Left cardiac atrium (tissue), 4 donors: ENCODE data around the gene BBS10. TPM values are rescaled to one million over a fixed set of nuclear protein-coding genes. Genes with fewer than 3 reads are reported as not detected.
"Not testable (repeated sequence)": the region's sequence is repeated elsewhere in the genome, so short reads cannot be mapped to it uniquely, and the experiment has no call there.

ENCODE experiments used
- ATAC-seq, 2 donors: fragments of 200-7000 bp; cut with Tn5 transposase; one replicate each; pipeline ENCODE4 v1.9.1; 2020; ENCODE audit warnings: mild to moderate bottlenecking in 2 of 2, moderate library complexity in 2 of 2
- DNase-seq: peaks from one replicate; pipeline ENCODE4 v3.0.0-alpha.2; 2020
- intact Hi-C, 2 donors: fragments of 100-400 bp; cut with DNase I; formaldehyde crosslinking; loops; one replicate each; pipeline versions ENCODE4 v1.14.1 to v1.15.1; 2022 to 2023
- long read RNA-seq: library from polyadenylated mRNA; unstranded; transcript quantifications from one replicate; pipeline ENCODE4 v2.0.0, GENCODE V29; 2021
- total RNA-seq, 2 donors: library from RNA; stranded (reverse); fragmentation: NEBNext Ultra II Directional; extraction: Animal tissue kit (Norgen Biotek cat#: 25700); gene quantifications; one replicate each; pipeline ENCODE4 v1.2.1, GENCODE V29; 2021
- donor health status: DM: no; HTN: yes; CAD: no.
- donor health status: DM: no; HTN: yes; CAD: no; lungs with severe emphysema.
- donor health status: DM: yes; HTN: yes; CAD: no.
- donor health status: Dilated cardiomyopathy.

BBS10 gene
- total RNA-seq = 1 to 10 TPM; 6.5 to 9.4 TPM
- long read RNA-seq, transcript BBS10-201 (2 exons, 3,595 nt) = major isoform, 5 of 8 reads
- long read RNA-seq, partial matches to known transcripts = 0 of 8 reads
- long read RNA-seq, other reads (novel, unspliced or antisense) = 3 of 8 reads

GRCh38 chr12:76348079-76348901 is at the start of gene BBS10:
TSS of gene BBS10 (minus strand) at chr12:76348415. CDS start at chr12:76348358, 57 bp downstream.
- peak; percentile 98 to 99 for ATAC-seq
- DNase-seq = peak; percentile 93
- intact Hi-C loops = loop anchor here in 1 of 2 donors (5.0 to 10.0 kb wide), 4 partner anchors 166 to 266 kb away; partner anchors contain the start of gene NAP1L1

DNA sequence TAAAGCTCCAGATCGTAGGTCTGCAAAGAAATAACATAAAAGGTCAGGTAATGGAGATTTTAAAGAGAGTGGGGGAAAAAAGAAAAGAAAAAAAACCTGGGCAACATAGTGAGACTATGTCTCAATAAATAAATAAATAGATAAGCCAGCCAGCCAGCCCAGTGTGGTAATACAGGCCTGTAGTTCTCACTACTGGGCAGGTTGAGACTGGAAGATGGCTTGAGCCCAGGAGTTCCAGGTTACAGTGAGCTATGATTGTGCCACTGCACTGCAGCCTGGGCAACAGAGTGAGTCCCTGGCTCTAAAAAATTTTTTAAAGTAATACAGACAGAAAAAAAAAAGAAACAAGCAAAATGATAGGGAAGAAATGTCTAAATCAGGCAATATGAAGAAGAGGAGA is 43.2 kb upstream of the BBS10 start:
- ATAC-seq (no peak), DNase-seq (no peak)
- intact Hi-C loops = no loop called here

DNA sequence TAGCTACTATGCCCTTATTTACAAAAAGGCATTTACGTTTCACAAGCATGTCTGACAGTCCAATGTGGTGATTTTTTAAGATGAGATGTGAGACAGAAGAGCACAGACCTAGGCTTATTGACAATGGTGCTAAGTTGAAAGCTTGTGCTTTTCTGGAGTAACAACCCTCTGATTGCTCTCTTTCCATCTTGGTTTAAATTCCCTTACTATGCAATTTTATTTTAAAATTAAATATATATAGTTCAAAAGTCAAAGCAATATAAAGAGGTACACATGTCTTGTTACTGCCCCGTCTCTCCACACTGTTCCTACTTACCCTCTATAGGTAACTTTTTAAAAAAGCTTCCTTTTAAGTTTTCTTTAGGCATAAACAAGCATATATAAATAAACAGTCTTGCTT is 39.4 kb upstream of the BBS10 start:
- ATAC-seq = no peak
- intact Hi-C loops = no loop called here

DNA sequence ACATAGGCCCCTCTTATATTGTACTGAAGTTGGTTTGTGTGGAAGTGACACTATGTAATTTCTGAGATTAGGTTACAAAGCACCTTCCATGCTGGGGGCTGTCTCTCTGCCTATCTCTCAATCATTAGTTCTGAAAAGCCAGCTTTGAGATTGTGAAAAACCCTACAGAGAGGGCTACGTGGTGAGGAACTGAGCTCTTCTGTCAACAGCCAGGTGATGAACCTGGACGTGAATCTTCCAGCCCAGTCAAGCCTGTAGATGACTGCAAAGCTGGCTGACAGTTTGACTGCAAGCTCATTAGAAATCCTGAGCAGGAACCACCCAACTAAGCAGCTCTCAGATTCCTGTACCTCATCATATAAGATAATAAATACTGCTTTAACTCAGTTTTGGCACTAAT is 36.3 kb upstream of the BBS10 start:
- no peak for ATAC-seq
- no peak for DNase-seq
- intact Hi-C loops = no loop called here

More for the DNA sequence above, 39.4 kb upstream of the BBS10 start:
- no peak for DNase-seq

GRCh38 chr12:76383988-76384387 is 35.8 kb upstream of the BBS10 start:
- intact Hi-C loops = no loop called here
- DNase-seq = no peak
- ATAC-seq = no peak

GRCh38 chr12:76379261-76379660 is 31.0 kb upstream of the BBS10 start:
- ATAC-seq (no peak), DNase-seq (no peak)
- intact Hi-C loops = no loop called here

GRCh38 chr12:76376876-76377275 is 28.7 kb upstream of the BBS10 start:
- ATAC-seq, intact Hi-C loops: not testable (repeated sequence)

DNA sequence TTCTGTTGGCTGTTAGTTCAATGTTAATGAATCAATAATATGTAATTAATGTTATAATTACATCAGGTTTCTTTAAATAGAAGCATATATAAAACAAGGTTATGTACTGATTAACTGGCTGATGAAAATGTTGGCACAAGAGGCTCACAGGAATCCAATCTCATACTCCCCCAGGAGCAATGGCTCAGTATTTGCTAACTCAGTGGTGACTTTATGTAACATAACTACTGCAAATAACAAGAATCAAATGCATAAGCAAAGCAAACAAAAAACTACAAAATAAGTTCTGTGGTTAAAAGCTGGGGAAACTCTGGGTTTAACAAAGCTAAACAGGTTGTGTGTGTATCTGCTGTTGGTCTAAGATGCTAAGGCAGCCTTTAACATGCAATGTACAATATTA is 27.7 kb upstream of the BBS10 start:
- no peak for DNase-seq
- intact Hi-C loops = no loop called here
- ATAC-seq = no peak

More at GRCh38 chr12:76376876-76377275, 28.7 kb upstream of the BBS10 start:
- DNase-seq = not testable (repeated sequence)

GRCh38 chr12:76375470-76375869 is 27.3 kb upstream of the BBS10 start:
- DNase-seq (no peak), ATAC-seq (no peak)
- intact Hi-C loops = no loop called here

DNA sequence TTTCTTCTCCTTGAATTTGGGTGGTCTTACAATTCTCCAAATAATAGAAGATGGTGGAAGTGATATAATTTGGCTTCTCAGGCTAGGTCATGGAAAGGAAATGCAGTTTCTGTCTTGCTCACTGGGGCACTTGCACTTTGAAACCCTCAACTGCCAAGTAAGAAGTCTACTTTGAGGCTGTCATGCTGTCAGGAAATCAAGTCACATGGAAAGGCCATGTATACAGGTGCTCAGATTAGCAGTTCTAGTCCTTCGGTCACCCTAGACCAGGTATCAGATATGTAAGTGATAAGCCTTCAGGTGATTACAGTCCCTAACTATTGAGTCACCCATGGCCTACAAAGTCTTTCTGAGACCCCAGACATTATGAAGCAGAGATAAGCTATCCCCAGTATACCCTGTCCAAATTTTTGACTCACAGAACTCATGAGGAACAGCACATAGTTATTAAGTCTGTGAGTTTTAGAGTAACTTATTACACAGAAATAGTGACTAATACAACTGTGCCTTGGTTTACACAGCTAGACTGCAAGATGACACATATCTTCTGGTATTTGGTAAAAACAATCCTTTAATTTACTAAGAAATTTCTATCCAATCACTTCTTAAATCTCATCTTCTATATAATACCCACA is 26.3 kb upstream of the BBS10 start:
- intact Hi-C loops = no loop called here
- ATAC-seq (no peak), DNase-seq (no peak)

- intact Hi-C loops = no loop called here
- no peak for ATAC-seq
- DNase-seq = no peak
These were observed 20.0 kb upstream of the BBS10 start for GRCh38 chr12:76368230-76368629.

GRCh38 chr12:76366163-76366562 is 17.9 kb upstream of the BBS10 start:
- DNase-seq = no peak
- no peak for ATAC-seq
- intact Hi-C loops = no loop called here

GRCh38 chr12:76364131-76364530 is 15.9 kb upstream of the BBS10 start:
- intact Hi-C loops, ATAC-seq, DNase-seq: not testable (repeated sequence)

GRCh38 chr12:76360316-76360715 is 12.1 kb upstream of the BBS10 start:
- DNase-seq (no peak), ATAC-seq (no peak)
- intact Hi-C loops = no loop called here

- DNase-seq (no peak), ATAC-seq (no peak)
- intact Hi-C loops = no loop called here
These were observed 7.9 kb upstream of the BBS10 start for GRCh38 chr12:76356071-76356470.

DNA sequence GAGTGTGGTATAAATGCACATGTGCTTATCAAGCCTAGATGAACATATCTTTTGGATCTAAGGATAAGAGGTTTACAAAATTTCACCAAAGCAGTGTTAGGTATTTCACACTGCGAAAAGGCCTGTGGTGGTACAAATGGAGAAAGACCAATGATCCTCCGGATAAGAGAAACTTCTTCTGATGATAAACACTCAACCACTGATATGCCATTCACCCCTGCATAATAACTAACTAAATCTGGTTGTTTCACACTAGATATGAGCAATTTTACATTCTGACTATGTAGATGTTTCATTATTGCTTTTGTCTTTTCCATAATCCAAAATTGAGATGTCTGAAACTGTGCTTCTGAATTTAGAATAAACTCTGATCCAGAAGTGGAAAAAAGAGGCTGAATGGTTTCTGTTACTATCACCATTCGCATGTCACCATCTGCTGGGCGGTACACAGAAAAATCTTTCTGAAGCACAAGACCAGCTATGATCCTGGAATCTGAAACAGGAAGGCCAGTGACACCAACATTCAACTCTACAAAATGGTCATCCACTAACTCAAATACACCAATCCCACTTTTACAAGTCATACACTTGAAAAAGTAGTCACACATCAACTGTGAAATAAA is 1.3 kb downstream of the BBS10 start:
- ATAC-seq = peak; percentile 61 to 67

GRCh38 chr12:76346236-76346635 is 2.0 kb downstream of the BBS10 start:
- intact Hi-C loops = loop anchor here in 1 of 2 donors (5.0 to 10.0 kb wide), 4 partner anchors 164 to 264 kb away; partner anchors contain the start of gene NAP1L1
- ATAC-seq (no peak), DNase-seq (no peak)

More for the DNA sequence above, 1.3 kb downstream of the BBS10 start:
- intact Hi-C loops = loop anchor here in 1 of 2 donors (5.0 to 10.0 kb wide), 4 partner anchors 165 to 265 kb away; partner anchors contain the start of gene NAP1L1
- no peak for DNase-seq

DNA sequence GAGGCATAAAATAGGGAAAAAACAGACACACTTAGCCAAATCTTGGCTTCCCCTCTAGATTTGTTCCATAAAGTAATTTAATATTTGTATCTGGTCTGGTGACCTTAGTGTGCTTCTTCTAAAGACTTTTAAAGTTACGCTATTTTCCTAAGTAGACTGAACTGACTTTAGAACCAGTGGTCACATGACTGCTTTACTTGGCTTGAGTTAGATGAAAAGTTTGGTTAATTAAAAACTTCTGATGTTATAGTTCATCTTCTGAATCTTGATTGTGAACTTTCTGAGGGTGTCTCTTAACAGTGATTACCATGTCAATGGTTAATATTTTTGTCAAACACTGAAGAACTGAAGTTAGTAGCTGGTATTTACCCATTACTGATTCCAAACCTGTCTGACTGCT is 2.6 kb downstream of the BBS10 start:
- DNase-seq (no peak), ATAC-seq (no peak)
- intact Hi-C loops = loop anchor here in 1 of 2 donors (5.0 to 10.0 kb wide), 4 partner anchors 163 to 263 kb away; partner anchors contain the start of gene NAP1L1

GRCh38 chr12:76341436-76342030 is 6.7 kb downstream of the BBS10 start:
- no peak for DNase-seq
- intact Hi-C loops = loop anchor here in 1 of 2 donors (10.0 kb wide), 1 partner anchor 187 kb away; no protein-coding TSS in a partner anchor
- no peak for ATAC-seq
